Stomach (tissue), 4 donors: ENCODE data around the gene RUNX1.

ENCODE experiments used
- CTCF ChIP-seq, 7 experiments: fragments of 450-650 bp in 4 of 7; fragments of 200-600 bp in 3 of 7; sonication (generic) in 3 of 7; IDR thresholded peaks; one replicate each; pipeline ENCODE4 v1.5.1; 2016 to 2019; ENCODE audit warnings: antibody characterized with exemption in 7 of 7, control low read depth in 2 of 7, mild to moderate bottlenecking in 1 of 7
- EP300 ChIP-seq: sonication (generic); formaldehyde crosslinking; IDR thresholded peaks from one replicate; pipeline ENCODE4 v1.6.1; 2017; ENCODE audit warnings: antibody characterized with exemption
- POLR2A ChIP-seq, 4 donors: fragments of 450-650 bp; IDR thresholded peaks; one replicate each; pipeline ENCODE4 v1.6.1; 2016; ENCODE audit warnings: antibody characterized with exemption in 4 of 4, control low read depth in 2 of 4, mild to moderate bottlenecking in 1 of 4, moderate library complexity in 1 of 4
- POLR2AphosphoS5 ChIP-seq, 3 donors: sonication (generic); formaldehyde crosslinking; IDR thresholded peaks; one replicate each; pipeline ENCODE4 v1.6.1; 2016; ENCODE audit warnings: antibody characterized with exemption in 3 of 3

GRCh38 chr21:35032474-35033263, 16.4 kb downstream of the RUNX1 start:
- TF ChIP-seq CTCF (IDR thresholded peaks at IDR 0.05) (no peak), POLR2A (IDR thresholded peaks at IDR 0.05) (no peak), EP300 (no peak), POLR2AphosphoS5 (IDR thresholded peaks at IDR 0.05) (no peak)
